SK-N-SH treated with all-trans-retinoic acid at 6 μM for 48 hours (cell line): ENCODE data around the gene TRMO.

ENCODE experiments used
- CREB5 ChIP-seq: fragments of 250-450 bp; sonication (Bioruptor Pico); IDR thresholded peaks from 2 replicates; pipeline ENCODE4 v1.5.1; 2020; ENCODE audit warnings: low read depth, mild to moderate bottlenecking, moderate library complexity
- GLIS3 ChIP-seq: fragments of 250-450 bp; sonication (Bioruptor Pico); IDR thresholded peaks from 2 replicates; pipeline ENCODE4 v1.5.0; 2020; ENCODE audit warnings: mild to moderate bottlenecking, moderate library complexity
- ISL1 ChIP-seq: fragments of 250-450 bp; sonication (Bioruptor Pico); IDR thresholded peaks from 2 replicates; pipeline ENCODE4 v2.1.2; 2022; ENCODE audit warnings: mild to moderate bottlenecking, moderate library complexity
- OSR1 ChIP-seq: fragments of 250-450 bp; sonication (Bioruptor Pico); IDR thresholded peaks from 2 replicates; pipeline ENCODE4 v1.8.0; 2022; ENCODE audit warnings: moderate library complexity, mild to moderate bottlenecking, inconsistent platforms
- PATZ1 ChIP-seq: fragments of 250-450 bp; sonication (Bioruptor Pico); IDR thresholded peaks from 2 replicates; pipeline ENCODE4 v1.8.0; 2020; ENCODE audit warnings: mild to moderate bottlenecking, moderate library complexity, borderline replicate concordance
- RARB ChIP-seq: fragments of 250-450 bp; sonication (Bioruptor Pico); IDR thresholded peaks from 2 replicates; pipeline ENCODE4 v1.8.0; 2021; ENCODE audit warnings: mild to moderate bottlenecking, moderate library complexity
- TOX ChIP-seq: fragments of 250-450 bp; sonication (Bioruptor Pico); IDR thresholded peaks from 2 replicates; pipeline ENCODE4 v1.8.0; 2021; ENCODE audit warnings: mild to moderate bottlenecking, moderate library complexity, borderline replicate concordance
- ZC3H10 ChIP-seq: fragments of 250-450 bp; sonication (Bioruptor Pico); IDR thresholded peaks from 2 replicates; pipeline ENCODE4 v1.5.1; 2021; ENCODE audit warnings: mild to moderate bottlenecking, moderate library complexity
- TF ChIP-seq, protein P1 (sequence below): fragments of 250-450 bp; sonication (Bioruptor Pico); IDR thresholded peaks from 2 replicates; pipeline ENCODE4 v1.8.0; 2021; ENCODE audit warnings: low read depth, mild to moderate bottlenecking, moderate library complexity, borderline replicate concordance
- TF ChIP-seq, protein P2 (sequence below): fragments of 250-450 bp; sonication (Bioruptor Pico); IDR thresholded peaks from 2 replicates; pipeline ENCODE4 v1.5.1; 2021; ENCODE audit warnings: mild to moderate bottlenecking, moderate library complexity

GRCh38 chr9:97928986-97929604, 6.8 kb upstream of the TRMO start:
- TF ChIP-seq CREB5 (CRISPR knock-in tag) = no peak
- TF ChIP-seq ISL1 (CRISPR knock-in tag) = no peak
- TF ChIP-seq GLIS3 (CRISPR knock-in tag) = no peak
- TF ChIP-seq PATZ1 = no peak
- TF ChIP-seq TOX (CRISPR knock-in tag) = no peak
- TF ChIP-seq ZC3H10 (CRISPR knock-in tag) = no peak
- TF ChIP-seq, protein P1, sequence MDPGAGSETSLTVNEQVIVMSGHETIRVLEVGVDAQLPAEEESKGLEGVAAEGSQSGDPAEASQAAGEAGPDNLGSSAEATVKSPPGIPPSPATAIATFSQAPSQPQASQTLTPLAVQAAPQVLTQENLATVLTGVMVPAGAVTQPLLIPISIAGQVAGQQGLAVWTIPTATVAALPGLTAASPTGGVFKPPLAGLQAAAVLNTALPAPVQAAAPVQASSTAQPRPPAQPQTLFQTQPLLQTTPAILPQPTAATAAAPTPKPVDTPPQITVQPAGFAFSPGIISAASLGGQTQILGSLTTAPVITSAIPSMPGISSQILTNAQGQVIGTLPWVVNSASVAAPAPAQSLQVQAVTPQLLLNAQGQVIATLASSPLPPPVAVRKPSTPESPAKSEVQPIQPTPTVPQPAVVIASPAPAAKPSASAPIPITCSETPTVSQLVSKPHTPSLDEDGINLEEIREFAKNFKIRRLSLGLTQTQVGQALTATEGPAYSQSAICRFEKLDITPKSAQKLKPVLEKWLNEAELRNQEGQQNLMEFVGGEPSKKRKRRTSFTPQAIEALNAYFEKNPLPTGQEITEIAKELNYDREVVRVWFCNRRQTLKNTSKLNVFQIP (CRISPR knock-in tag) = no peak
- TF ChIP-seq, protein P2, sequence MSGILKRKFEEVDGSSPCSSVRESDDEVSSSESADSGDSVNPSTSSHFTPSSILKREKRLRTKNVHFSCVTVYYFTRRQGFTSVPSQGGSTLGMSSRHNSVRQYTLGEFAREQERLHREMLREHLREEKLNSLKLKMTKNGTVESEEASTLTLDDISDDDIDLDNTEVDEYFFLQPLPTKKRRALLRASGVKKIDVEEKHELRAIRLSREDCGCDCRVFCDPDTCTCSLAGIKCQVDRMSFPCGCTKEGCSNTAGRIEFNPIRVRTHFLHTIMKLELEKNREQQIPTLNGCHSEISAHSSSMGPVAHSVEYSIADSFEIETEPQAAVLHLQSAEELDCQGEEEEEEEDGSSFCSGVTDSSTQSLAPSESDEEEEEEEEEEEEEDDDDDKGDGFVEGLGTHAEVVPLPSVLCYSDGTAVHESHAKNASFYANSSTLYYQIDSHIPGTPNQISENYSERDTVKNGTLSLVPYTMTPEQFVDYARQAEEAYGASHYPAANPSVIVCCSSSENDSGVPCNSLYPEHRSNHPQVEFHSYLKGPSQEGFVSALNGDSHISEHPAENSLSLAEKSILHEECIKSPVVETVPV (CRISPR knock-in tag) = no peak
- TF ChIP-seq OSR1 (CRISPR knock-in tag) = no peak
- no peak for TF ChIP-seq RARB
